Ovary (tissue), 3 donors: Measurements from ENCODE around the gene EHMT1.

ENCODE experiments used
- CTCF ChIP-seq, 3 donors: fragments of 450-650 bp in 2 of 3; fragments of 200-600 bp in 1 of 3; IDR thresholded peaks; one replicate each; pipeline versions ENCODE4 v1.5.1 to v1.8.0; 2016 to 2022; ENCODE audit warnings: antibody characterized with exemption in 3 of 3, mild to moderate bottlenecking in 1 of 3
- EP300 ChIP-seq: sonication (generic); formaldehyde crosslinking; IDR thresholded peaks from one replicate; pipeline ENCODE4 v1.6.1; 2017; ENCODE audit warnings: antibody characterized with exemption
- donor health status: DM: no; HTN: no; CAD: no.

GRCh38 chr9:137789295-137789895, 170.6 kb downstream of the EHMT1 start:
- TF ChIP-seq CTCF (IDR thresholded peaks at IDR 0.05) (no peak), EP300 (no peak)
